ENCODE results near the gene RGS3. TPM values are rescaled to one million over a fixed set of nuclear protein-coding genes. Genes with fewer than 3 reads are reported as not detected.

RGS3 gene
- total RNA-seq, 4 donors from 2014 or later: 5.9 to 11.8 (median 9.8) TPM

GRCh38 chr9:113532809-113533190 lies 69.3 kb downstream of the RGS3 start:
- Histone ChIP-seq H3K9me3 (no peaks in the 10 kb centered on the region), H3K4me3 (no peak overlapping the region), H3K36me3 (no peaks in the 10 kb centered on the region), H3K27ac (peak overlapping the region in 2 of 4 donors; percentile 4 to 57), H3K27me3 (no peaks in the 10 kb centered on the region), H3K4me1 (peaks cover 31 to 69% of the 10 kb centered on the region in 2 donors)
- ATAC-seq (no peak), DNase-seq (no peak)
- TF ChIP-seq CTCF (IDR thresholded peaks at IDR 0.05 in 4 of 5, conservative IDR thresholded peaks at IDR 0.05 in 1 of 5) (no peak), POLR2A (IDR thresholded peaks at IDR 0.05) (no peak)
- in situ Hi-C loops (cut with MboI; ENCODE audit: low sequenced_read_pairs in 4 of 4) (no loop called here), intact Hi-C loops (cut with DNase I; ENCODE audit: low total_unique reads) (no loop called here)

- in situ Hi-C loops (cut with MboI; ENCODE audit: low sequenced_read_pairs in 4 of 4): no loop called here
- no peak for TF ChIP-seq POLR2A (IDR thresholded peaks at IDR 0.05)
- TF ChIP-seq CTCF (IDR thresholded peaks at IDR 0.05 in 4 of 5, conservative IDR thresholded peaks at IDR 0.05 in 1 of 5): no peak
- Histone ChIP-seq H3K9me3 (no peaks in the 10 kb centered on the region), H3K27ac (peak overlapping the region in 3 of 4 donors; percentile 28 to 87 (median 86)), H3K4me1 (peaks cover 29 to 67% of the 10 kb centered on the region in 2 donors), H3K27me3 (no peaks in the 10 kb centered on the region), H3K4me3 (no peak overlapping the region), H3K36me3 (no peaks in the 10 kb centered on the region)
- intact Hi-C loops (cut with DNase I; ENCODE audit: low total_unique reads): no loop called here
- DNase-seq (no peak), ATAC-seq (no peak)
These were observed 70.1 kb downstream of the RGS3 start for GRCh38 chr9:113533335-113534225.

- DNase-seq: no peak
- Histone ChIP-seq H3K27me3 (no peaks in the 10 kb centered on the region), H3K27ac (peak overlapping the region; percentile 78 to 87 (median 84)), H3K9me3 (no peaks in the 10 kb centered on the region), H3K4me1 (peaks cover 26 to 53% of the 10 kb centered on the region in 2 donors), H3K36me3 (no peaks in the 10 kb centered on the region), H3K4me3 (no peak overlapping the region)
- in situ Hi-C loops (cut with MboI; ENCODE audit: low sequenced_read_pairs in 4 of 4) (no loop called here), intact Hi-C loops (cut with DNase I; ENCODE audit: low total_unique reads) (loop anchor here (2.0 kb wide), 1 partner anchor 45 kb away; no protein-coding TSS in a partner anchor)
- TF ChIP-seq CTCF (IDR thresholded peaks at IDR 0.05 in 4 of 5, conservative IDR thresholded peaks at IDR 0.05 in 1 of 5) (no peak), POLR2A (IDR thresholded peaks at IDR 0.05) (no peak)
- peak in 1 of 2 donors; percentile 1 for ATAC-seq
These were observed 72.2 kb downstream of the RGS3 start for GRCh38 chr9:113535756-113536155.

- ATAC-seq (peak; percentile 38 to 82), DNase-seq (no peak)
- peaks cover 26 to 49% of the 10 kb centered on the region in 2 donors for H3K4me1 ChIP-seq
- peak overlapping the region; percentile 78 to 87 (median 84) for H3K27ac ChIP-seq
- TF ChIP-seq CTCF (IDR thresholded peaks at IDR 0.05 in 4 of 5, conservative IDR thresholded peaks at IDR 0.05 in 1 of 5) (no peak), POLR2A (IDR thresholded peaks at IDR 0.05) (no peak)
- intact Hi-C loops (cut with DNase I; ENCODE audit: low total_unique reads): loop anchor here (2.0 kb wide), 1 partner anchor 45 kb away; no protein-coding TSS in a partner anchor
- no peaks in the 10 kb centered on the region for H3K9me3 ChIP-seq
- H3K4me3 ChIP-seq: no peak overlapping the region
- no peaks in the 10 kb centered on the region for H3K27me3 ChIP-seq
- in situ Hi-C loops (cut with MboI; ENCODE audit: low sequenced_read_pairs in 4 of 4): no loop called here
- no peaks in the 10 kb centered on the region for H3K36me3 ChIP-seq
These were observed 72.6 kb downstream of the RGS3 start for GRCh38 chr9:113536166-113536482.

All from gastrocnemius medialis (tissue), 4 donors.